Measurements from ENCODE around the gene SLC25A36. TPM values are rescaled to one million over a fixed set of nuclear protein-coding genes. Genes with fewer than 3 reads are reported as not detected.

Gene SLC25A36
- polyA plus RNA-seq, 1 of the 3 experiments (the other 2 are of a cell fraction) = 23.3 TPM

- Histone ChIP-seq H3K4me3 (ENCODE audit: low read depth in 2 of 2, low read length in 1 of 2) (no peak overlapping the region), H4K20me1 (ENCODE audit: insufficient read depth) (no peaks in the 10 kb centered on the region), H3K4me1 (ENCODE audit: control insufficient read depth in 1 of 2, insufficient read depth in 2 of 2, low read depth in 1 of 2, low read length in 1 of 2) (no peaks in the 10 kb centered on the region; a peak in 1 of 4 replicates), H3K9me3 (no peaks in the 10 kb centered on the region), H3K9me2 (no peaks in the 10 kb centered on the region), H3K4me2 (no peak overlapping the region), H3K27me3 (ENCODE audit: insufficient read depth) (no peaks in the 10 kb centered on the region), H3K36me3 (replicated peaks in 1 of 2; ENCODE audit: control insufficient read depth in 1 of 2, insufficient read depth in 2 of 2, low read length in 1 of 2) (no peaks in the 10 kb centered on the region), H3K27ac (ENCODE audit: low read depth in 2 of 2, low read length in 1 of 2) (no peak overlapping the region), H3K79me2 (ENCODE audit: insufficient read depth) (no peaks in the 10 kb centered on the region), H3K9ac (no peak overlapping the region), H3F3A (replicated peaks; ENCODE audit: insufficient read depth) (no peaks in the 10 kb centered on the region), H2AFZ (ENCODE audit: low read depth) (no peak overlapping the region)
- WGBS (ENCODE audit: low lambda C conversion rate) = 0% methylated on average over 1 of the region's 1 CpG
- TF ChIP-seq, protein P1, sequence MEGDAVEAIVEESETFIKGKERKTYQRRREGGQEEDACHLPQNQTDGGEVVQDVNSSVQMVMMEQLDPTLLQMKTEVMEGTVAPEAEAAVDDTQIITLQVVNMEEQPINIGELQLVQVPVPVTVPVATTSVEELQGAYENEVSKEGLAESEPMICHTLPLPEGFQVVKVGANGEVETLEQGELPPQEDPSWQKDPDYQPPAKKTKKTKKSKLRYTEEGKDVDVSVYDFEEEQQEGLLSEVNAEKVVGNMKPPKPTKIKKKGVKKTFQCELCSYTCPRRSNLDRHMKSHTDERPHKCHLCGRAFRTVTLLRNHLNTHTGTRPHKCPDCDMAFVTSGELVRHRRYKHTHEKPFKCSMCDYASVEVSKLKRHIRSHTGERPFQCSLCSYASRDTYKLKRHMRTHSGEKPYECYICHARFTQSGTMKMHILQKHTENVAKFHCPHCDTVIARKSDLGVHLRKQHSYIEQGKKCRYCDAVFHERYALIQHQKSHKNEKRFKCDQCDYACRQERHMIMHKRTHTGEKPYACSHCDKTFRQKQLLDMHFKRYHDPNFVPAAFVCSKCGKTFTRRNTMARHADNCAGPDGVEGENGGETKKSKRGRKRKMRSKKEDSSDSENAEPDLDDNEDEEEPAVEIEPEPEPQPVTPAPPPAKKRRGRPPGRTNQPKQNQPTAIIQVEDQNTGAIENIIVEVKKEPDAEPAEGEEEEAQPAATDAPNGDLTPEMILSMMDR (IDR thresholded peaks at IDR 0.05) = peak; percentile 63
- TF ChIP-seq IRF3 (IDR thresholded peaks at IDR 0.05; ENCODE audit: low read depth, low read length) (no peak), SMC3 (IDR thresholded peaks at IDR 0.05; ENCODE audit: low read depth, low read length) (peak; percentile 36), FOSL2 (IDR thresholded peaks at IDR 0.05; ENCODE audit: borderline replicate concordance, low read depth) (no peak), RAD21 (IDR thresholded peaks at IDR 0.05; ENCODE audit: low read length) (peak; percentile 56), RCOR1 (IDR thresholded peaks at IDR 0.05; ENCODE audit: low read length) (no peak), NRF1 (IDR thresholded peaks at IDR 0.05; ENCODE audit: low read depth, low read length) (no peak), RXRA (IDR thresholded peaks at IDR 0.05; ENCODE audit: borderline replicate concordance, low read depth) (no peak), POLR2AphosphoS5 (IDR thresholded peaks at IDR 0.05; ENCODE audit: low read depth, low read length) (no peak), EP300 (IDR thresholded peaks at IDR 0.05; ENCODE audit: borderline replicate concordance in 1 of 2, low read depth in 1 of 2, low read length in 1 of 2) (no peak), TAF1 (IDR thresholded peaks at IDR 0.05; ENCODE audit: borderline replicate concordance, low read depth, low read length) (no peak), CHD2 (IDR thresholded peaks at IDR 0.05; ENCODE audit: low read length, partially characterized antibody) (no peak)
- TF ChIP-seq, protein P2, sequence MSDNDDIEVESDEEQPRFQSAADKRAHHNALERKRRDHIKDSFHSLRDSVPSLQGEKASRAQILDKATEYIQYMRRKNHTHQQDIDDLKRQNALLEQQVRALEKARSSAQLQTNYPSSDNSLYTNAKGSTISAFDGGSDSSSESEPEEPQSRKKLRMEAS (IDR thresholded peaks at IDR 0.05; ENCODE audit: low read depth) = no peak
- TF ChIP-seq, protein P3, sequence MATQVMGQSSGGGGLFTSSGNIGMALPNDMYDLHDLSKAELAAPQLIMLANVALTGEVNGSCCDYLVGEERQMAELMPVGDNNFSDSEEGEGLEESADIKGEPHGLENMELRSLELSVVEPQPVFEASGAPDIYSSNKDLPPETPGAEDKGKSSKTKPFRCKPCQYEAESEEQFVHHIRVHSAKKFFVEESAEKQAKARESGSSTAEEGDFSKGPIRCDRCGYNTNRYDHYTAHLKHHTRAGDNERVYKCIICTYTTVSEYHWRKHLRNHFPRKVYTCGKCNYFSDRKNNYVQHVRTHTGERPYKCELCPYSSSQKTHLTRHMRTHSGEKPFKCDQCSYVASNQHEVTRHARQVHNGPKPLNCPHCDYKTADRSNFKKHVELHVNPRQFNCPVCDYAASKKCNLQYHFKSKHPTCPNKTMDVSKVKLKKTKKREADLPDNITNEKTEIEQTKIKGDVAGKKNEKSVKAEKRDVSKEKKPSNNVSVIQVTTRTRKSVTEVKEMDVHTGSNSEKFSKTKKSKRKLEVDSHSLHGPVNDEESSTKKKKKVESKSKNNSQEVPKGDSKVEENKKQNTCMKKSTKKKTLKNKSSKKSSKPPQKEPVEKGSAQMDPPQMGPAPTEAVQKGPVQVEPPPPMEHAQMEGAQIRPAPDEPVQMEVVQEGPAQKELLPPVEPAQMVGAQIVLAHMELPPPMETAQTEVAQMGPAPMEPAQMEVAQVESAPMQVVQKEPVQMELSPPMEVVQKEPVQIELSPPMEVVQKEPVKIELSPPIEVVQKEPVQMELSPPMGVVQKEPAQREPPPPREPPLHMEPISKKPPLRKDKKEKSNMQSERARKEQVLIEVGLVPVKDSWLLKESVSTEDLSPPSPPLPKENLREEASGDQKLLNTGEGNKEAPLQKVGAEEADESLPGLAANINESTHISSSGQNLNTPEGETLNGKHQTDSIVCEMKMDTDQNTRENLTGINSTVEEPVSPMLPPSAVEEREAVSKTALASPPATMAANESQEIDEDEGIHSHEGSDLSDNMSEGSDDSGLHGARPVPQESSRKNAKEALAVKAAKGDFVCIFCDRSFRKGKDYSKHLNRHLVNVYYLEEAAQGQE (IDR thresholded peaks at IDR 0.05; ENCODE audit: low read depth, low read length) = no peak
- no peak for DNase-seq
- ChIA-PET POLR2A (no interaction called here), CTCF (interaction anchor here (0.5 to 1.4 kb wide), 3 partner anchors 10 to 78 kb away, joined by 3 to 5 read pairs (median 3); no protein-coding TSS in a partner anchor)
These were observed 19.0 kb upstream of the SLC25A36 start for GRCh38 chr3:140922634-140923033.

Measured in SK-N-SH (cell line).